Fibroblast of skin of left quadriceps (primary cell): ENCODE data around the gene OTUD7B.
"Not testable (repeated sequence)": the region's sequence is repeated elsewhere in the genome, so short reads cannot be mapped to it uniquely, and the experiment has no call there.

Experiments
- DNase-seq, 2 experiments: peaks; one replicate each; pipeline ENCODE4 v3.0.0-alpha.2; 2013; ENCODE audit warnings: low read depth in 2 of 2

Gene OTUD7B

GRCh38 chr1:150010393-150011115 lies at the start of gene OTUD7B:
Gene OTUD7B (minus strand): TSS chr1:150010726. CDS start chr1:149977510, 33,216 bp downstream.
- DNase-seq: peak; percentile 59 to 62

DNA sequence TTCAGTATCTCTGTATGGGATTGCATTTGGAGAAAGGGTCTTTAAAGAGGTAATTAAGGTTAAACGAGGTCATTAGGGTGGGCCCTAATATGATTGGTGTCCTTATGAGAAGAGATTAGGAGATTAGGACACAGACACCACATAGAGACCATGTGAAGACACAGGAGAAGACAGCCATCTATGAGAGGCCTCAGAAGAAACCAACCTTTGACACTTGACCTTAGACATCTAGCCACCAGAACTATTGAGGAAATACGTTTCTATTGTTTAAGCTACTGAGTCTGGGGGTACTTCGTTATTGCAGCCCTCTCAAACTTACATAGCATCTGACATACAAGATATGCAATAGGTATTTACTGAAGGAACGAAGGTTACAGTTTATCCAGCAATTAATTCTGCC lies 49.7 kb upstream of the OTUD7B start:
- no peak for DNase-seq

- DNase-seq: no peak
Measured at GRCh38 chr1:150056407-150056806, 45.9 kb upstream of the OTUD7B start.

- DNase-seq: not testable (repeated sequence)
Measured at GRCh38 chr1:150055507-150055906, 45.0 kb upstream of the OTUD7B start.

- no peak for DNase-seq
Measured at GRCh38 chr1:150053926-150054325, 43.4 kb upstream of the OTUD7B start.

GRCh38 chr1:150051905-150052412 lies 41.4 kb upstream of the OTUD7B start:
- not testable (repeated sequence) for DNase-seq

- DNase-seq: no peak
Measured at GRCh38 chr1:150051089-150051373, 40.5 kb upstream of the OTUD7B start.

- DNase-seq: no peak
Measured at GRCh38 chr1:150049926-150050325, 39.4 kb upstream of the OTUD7B start.

GRCh38 chr1:150034336-150034735 lies 23.8 kb upstream of the OTUD7B start:
- DNase-seq: no peak

DNA sequence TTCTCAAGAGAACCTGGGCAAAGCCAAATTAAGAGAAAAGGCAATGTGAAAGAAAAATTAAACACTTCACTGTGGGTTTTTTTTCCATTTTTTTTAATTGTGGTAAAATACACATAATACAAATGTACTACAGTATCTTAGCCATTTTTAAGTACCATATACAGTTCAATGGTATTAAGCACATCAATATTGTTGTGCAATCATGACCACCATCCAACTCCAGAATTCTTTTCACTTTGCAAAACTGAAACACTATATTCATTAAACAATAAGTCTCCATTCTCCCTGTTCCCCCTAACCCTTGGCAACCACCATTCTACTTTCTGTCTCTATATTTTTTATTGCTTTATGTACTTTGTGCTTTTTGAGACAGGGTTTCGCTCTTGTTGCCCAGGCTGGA lies 17.8 kb upstream of the OTUD7B start:
- no peak for DNase-seq

DNA sequence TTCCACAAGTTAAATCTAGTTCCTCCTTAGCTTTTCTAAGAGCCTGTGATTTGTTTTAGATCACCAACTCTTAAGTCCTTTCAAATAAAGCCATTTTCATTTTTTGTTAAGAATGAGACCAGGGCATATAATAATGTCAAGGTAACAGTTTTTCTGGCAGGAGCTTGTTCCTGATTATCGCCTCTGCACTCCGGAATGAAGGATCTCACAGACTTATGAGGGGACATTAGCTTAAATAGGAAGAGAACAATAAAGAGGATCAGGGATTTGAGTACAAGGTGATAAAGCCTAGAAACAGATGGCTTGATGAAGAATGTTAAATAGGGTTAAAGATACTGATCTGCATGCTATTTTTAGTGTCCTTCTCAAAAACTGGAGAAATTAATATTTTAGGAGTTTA lies 13.6 kb upstream of the OTUD7B start:
- no peak for DNase-seq

DNA sequence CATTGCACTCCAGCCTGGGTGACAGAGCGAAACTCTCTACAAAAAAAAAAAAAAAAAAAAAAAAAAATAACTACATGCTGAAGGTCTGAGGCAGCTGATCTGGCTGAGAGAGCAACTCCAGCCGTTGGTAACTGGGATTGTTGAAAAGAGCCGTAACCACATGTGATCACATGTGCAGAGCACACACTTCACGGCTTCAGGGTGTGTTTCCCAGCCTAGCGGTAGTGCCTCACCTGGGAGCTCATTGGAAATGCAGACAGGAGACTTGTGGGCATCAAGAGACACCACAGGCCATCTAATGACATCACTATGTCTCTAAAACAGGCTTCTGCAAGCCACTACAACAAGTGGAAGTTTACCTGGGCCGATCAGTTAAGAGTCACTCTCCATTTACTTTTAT lies 11.8 kb upstream of the OTUD7B start:
- DNase-seq: no peak

GRCh38 chr1:150021191-150021694 lies 10.7 kb upstream of the OTUD7B start:
- DNase-seq: no peak

- DNase-seq: no peak
Measured at GRCh38 chr1:150020711-150021110, 10.2 kb upstream of the OTUD7B start.

- no peak for DNase-seq
Measured at GRCh38 chr1:150018165-150018564, 7.6 kb upstream of the OTUD7B start.

DNA sequence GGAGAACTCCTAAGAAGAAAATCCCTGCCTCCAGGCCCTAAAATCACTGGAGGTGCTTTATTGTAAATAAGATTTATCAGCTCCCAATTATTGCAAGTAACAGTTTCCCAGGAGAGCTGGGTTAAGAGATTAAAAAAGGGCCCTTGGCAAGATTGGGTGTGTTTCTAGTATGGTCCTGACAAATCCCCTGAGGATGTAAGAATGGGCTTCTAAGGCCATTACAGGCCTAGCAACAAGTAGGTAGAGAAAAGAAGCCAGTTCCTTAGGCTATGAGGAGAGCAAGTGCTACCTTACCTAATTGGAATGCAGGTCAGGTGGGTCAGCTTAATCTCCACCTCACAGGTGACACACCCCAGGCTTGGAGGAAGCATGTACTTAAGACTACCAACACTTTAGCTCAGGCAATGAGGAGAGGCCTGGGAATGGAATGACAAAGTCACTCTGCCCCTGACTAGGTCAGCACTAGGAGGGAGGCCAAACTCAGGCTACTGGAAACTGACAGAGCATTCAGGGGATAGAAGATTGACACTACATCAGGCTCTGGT lies 6.8 kb upstream of the OTUD7B start:
- no peak for DNase-seq

- no peak for DNase-seq
Measured at GRCh38 chr1:150015651-150016131, 5.2 kb upstream of the OTUD7B start.

DNA sequence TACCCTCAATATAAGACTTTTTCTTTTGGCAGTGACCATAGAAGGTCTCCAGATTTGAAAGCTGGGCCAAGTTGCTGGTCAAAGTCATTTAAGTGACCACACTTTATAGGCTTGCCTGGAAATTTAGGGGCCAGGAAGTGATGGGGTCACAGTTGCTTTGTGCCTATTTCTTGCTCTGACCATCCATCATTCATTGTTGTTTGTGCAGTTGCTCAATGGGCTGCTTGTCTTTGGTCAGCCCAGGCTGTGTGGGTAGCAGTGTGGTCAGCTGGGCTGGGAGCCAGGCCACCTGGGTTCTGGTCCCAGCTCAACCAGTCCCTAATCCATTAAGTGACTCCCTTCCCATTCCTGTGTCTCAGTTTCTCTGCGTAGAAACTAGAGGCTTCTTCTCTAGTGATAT lies 2.1 kb upstream of the OTUD7B start:
- no peak for DNase-seq

GRCh38 chr1:150009604-150010392 lies 728 bp downstream of the OTUD7B start:
- DNase-seq: peak; percentile 51 to 53

DNA sequence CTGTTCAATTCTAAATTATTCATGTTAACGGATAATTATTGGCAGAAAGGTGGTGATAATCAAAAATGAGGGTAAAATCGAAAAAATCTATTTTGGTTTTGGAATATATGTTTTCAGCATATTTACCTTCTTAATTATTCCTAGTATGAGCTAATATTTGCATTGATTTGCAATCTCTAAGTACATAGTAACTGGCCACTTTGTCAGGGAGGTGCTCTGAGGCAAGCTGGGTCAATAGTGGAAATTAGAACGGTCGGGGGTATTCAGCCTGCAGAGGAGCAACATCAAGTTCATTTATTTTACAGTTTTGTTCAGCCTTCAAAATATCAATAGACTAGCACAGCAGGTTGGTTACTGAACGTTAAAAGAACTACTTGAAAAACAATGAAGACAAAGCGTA lies 1.8 kb downstream of the OTUD7B start:
- DNase-seq: no peak

DNA sequence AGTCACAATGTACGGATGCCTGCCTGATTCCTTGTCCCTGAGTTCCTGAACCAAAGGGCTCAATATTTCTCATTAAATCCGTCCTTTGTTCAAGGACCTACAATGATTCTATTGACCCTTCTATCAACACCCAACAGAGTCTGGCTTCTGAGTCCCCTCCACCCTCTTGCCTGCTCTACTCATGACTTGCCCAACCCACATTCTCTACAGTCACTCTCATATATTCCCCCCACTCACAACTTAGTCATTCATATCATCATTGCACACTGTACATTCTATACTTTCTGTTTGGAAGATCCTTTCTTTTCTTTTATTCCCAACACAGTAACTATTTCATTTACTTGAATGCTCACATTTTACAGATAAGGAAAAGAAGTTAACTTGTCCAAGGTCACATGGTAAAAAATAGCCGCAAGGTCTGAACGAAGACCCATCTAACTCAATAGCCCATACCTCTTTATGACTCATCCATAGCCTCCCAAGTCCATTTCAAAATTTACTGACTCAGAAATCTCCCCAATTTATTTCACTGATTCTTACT lies 3.6 kb downstream of the OTUD7B start:
- peak in 1 of 2 experiments; percentile 8 for DNase-seq

DNA sequence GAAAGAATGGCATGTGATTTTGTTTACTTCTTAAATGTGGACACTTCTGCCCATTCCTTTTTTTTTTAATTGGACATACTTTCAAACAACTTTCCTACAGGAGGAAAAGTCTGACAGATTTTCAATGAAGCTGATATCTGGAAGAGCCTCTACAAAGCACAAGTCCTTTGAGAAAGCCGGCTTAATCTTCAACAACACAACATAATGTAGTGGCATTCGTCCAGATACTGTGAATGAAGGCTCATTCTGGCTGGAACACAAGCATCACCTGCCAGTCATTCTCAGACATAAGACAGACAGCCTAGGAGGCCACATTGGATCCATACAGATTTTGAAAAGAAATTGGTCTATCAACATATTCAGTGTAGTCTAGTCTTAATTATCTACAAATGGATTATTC lies 4.9 kb downstream of the OTUD7B start:
- DNase-seq: no peak
